ENCODE data around the gene SYNE3. TPM values are rescaled to one million over a fixed set of nuclear protein-coding genes. Genes with fewer than 3 reads are reported as not detected.

The SYNE3 gene
- total RNA-seq, 2 donors from 2014 or later: 78.9 to 79.1 TPM

- H3K27me3 Mint-ChIP-seq: no peaks in the 10 kb centered on the region
- H3K4me3 Mint-ChIP-seq: no peak overlapping the region
- H3K27ac Mint-ChIP-seq: peak overlapping the region; percentile 84
- H3K4me1 Mint-ChIP-seq: peaks cover 50% of the 10 kb centered on the region
- no peak for ATAC-seq (replicated peaks)
- H3K36me3 Mint-ChIP-seq (ENCODE audit: low read depth): peaks cover 34% of the 10 kb centered on the region
- H3K9me3 Mint-ChIP-seq: no peaks in the 10 kb centered on the region
These were observed 27.9 kb downstream of the SYNE3 start for GRCh38 chr14:95488376-95489213.

DNA sequence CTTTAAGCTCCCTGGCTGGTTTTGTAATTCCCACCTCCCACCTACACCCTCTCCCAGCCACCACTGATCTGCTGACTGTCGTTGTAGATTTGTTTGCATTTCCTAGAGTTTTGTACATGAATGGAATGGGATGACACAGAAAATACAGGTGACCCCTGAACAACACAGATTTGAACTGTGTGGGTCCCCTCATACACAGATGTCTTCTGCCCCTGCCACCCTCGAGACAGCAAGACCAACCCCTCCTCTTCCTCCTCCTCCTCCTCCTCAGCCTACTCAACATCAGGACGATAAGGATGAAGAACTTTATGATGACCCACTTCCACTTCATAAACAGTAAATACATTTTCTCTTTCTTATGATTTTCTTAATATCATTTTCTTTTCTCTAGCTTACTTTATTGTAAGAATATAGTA is 28.8 kb downstream of the SYNE3 start:
- Mint-ChIP-seq H3K27ac (peak overlapping the region; percentile 84), H3K36me3 (ENCODE audit: low read depth) (peaks cover 34% of the 10 kb centered on the region), H3K27me3 (no peaks in the 10 kb centered on the region), H3K4me1 (peaks cover 56% of the 10 kb centered on the region), H3K4me3 (no peak overlapping the region), H3K9me3 (no peaks in the 10 kb centered on the region)
- no peak for ATAC-seq (replicated peaks)

GRCh38 chr14:95486875-95487668 is 29.4 kb downstream of the SYNE3 start:
- Mint-ChIP-seq H3K36me3 (ENCODE audit: low read depth) (peaks cover 32% of the 10 kb centered on the region), H3K27me3 (no peaks in the 10 kb centered on the region), H3K4me1 (peaks cover 51% of the 10 kb centered on the region), H3K27ac (peak overlapping the region; percentile 84), H3K4me3 (no peak overlapping the region), H3K9me3 (no peaks in the 10 kb centered on the region)
- no peak for ATAC-seq (replicated peaks)

DNA sequence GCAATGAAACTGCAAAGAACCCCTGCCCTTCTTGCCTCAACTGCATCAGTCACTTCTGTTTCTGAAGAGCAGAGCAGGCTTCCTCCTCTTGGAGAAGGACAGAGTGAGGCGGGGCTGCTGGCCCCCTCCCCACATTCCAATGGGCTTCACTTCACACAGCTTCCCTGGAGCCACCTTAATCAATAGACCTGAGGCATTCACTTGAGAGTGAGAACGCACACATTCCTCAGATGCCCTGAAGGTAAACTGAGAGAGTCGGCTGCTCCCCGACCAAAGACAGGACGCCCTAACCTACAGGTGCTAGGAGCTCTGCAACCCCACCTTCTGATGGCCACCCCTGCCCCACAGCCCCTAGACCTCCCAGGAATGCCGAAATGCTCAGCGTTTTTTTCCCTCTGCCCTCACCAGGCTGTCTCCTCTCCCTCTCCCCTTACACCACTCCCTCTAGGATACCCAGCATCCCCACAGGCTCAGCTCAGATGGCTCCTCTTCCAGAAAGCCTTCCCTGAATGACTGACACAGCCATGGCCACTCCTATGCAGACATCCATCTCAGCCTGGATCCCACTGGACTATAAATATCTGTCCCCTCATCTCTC is 31.1 kb downstream of the SYNE3 start:
- H3K36me3 Mint-ChIP-seq (ENCODE audit: low read depth): peaks cover 33% of the 10 kb centered on the region
- peaks cover 57% of the 10 kb centered on the region for H3K4me1 Mint-ChIP-seq
- H3K9me3 Mint-ChIP-seq: no peaks in the 10 kb centered on the region
- no peak overlapping the region for H3K4me3 Mint-ChIP-seq
- ATAC-seq (replicated peaks): no peak
- peak overlapping the region; percentile 77 for H3K27ac Mint-ChIP-seq
- no peaks in the 10 kb centered on the region for H3K27me3 Mint-ChIP-seq

GRCh38 chr14:95484296-95484695 is 32.2 kb downstream of the SYNE3 start:
- H3K27me3 Mint-ChIP-seq: no peaks in the 10 kb centered on the region
- no peak overlapping the region for H3K4me3 Mint-ChIP-seq
- H3K9me3 Mint-ChIP-seq: no peaks in the 10 kb centered on the region
- ATAC-seq (replicated peaks): no peak
- peaks cover 62% of the 10 kb centered on the region for H3K4me1 Mint-ChIP-seq
- H3K36me3 Mint-ChIP-seq (ENCODE audit: low read depth): peaks cover 42% of the 10 kb centered on the region
- peak overlapping the region; percentile 77 for H3K27ac Mint-ChIP-seq

DNA sequence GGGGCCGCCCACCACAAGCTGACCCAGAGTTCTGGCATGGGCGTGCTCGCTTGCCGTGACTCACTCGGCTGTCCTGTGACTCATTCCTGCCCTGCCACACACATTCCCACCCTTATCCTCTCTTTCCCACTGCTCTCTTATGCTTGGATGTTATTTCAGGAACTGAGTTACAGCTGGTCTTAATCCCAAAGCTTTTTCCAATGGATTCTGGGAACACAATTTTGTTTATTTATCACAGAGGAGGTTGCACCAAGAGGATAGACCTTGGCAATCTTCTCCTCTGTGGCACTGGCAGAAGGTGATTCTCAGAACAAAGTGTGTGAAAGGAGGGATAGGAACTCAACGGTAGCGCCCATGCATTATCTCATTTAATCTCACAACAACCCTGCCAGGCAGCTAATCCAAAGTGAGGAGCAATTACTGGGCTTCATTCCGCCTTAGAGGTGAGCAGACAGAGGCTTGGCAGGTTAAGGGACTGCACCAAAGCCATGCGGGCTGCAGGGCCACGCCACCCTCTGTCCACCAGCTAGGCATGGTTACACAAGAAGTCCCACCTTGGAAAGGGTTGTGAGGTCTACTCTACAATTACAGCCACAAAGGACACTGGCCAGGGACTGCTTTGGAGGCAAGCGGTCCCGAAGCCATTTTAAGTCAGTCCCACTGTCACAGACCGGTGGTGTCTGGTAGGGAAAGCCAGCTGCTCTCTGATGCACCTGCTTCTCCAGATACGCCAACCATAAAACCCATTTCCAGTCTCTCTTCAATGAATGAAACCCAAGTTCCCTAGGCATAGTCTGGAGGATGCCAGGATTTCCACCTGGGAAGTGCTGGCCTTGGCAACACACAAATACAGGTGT is 32.9 kb downstream of the SYNE3 start:
- H3K36me3 Mint-ChIP-seq (ENCODE audit: low read depth): peaks cover 38% of the 10 kb centered on the region
- ATAC-seq (replicated peaks): peak; percentile 12
- peaks cover 62% of the 10 kb centered on the region for H3K4me1 Mint-ChIP-seq
- H3K9me3 Mint-ChIP-seq: no peaks in the 10 kb centered on the region
- H3K27ac Mint-ChIP-seq: peak overlapping the region; percentile 77
- peak overlapping the region; percentile 56 for H3K4me3 Mint-ChIP-seq
- H3K27me3 Mint-ChIP-seq: no peaks in the 10 kb centered on the region

DNA sequence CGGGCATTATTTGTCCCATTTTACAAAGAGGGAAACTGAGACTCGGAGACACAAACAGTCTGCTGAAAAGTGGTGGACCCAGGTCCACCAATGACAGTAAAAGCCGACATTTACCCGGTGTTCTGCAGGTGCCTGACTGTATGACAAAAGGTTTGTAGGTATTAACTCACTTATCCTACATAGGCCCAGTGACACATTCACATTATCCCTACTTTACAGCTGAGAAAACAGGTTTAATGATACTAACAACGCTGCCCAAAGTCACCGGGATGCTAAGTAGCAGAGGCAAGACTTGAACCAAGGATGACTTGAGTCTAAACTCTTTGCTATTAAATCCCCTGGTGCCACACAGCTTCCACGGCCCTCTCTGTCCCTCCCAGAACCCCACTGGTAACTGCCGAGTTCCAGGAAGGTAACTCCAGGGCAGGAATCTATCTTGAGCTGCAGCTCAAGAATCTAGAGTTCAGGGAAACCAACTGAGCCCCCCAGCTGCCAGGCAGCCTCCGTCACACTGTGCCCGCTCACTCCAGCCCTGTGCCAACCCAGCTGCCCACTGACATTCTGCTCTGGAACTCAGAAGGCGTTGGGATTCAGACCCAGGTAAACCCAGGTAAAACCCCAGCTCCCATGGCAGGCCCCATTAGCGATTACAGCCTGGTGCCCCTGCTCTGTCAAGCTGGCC is 33.7 kb downstream of the SYNE3 start:
- no peaks in the 10 kb centered on the region for H3K27me3 Mint-ChIP-seq
- peaks cover 36% of the 10 kb centered on the region for H3K36me3 Mint-ChIP-seq (ENCODE audit: low read depth)
- peak overlapping the region; percentile 77 for H3K27ac Mint-ChIP-seq
- peaks cover 62% of the 10 kb centered on the region for H3K4me1 Mint-ChIP-seq
- H3K9me3 Mint-ChIP-seq: no peaks in the 10 kb centered on the region
- ATAC-seq (replicated peaks): no peak
- H3K4me3 Mint-ChIP-seq: peak overlapping the region; percentile 56

- Mint-ChIP-seq H3K36me3 (ENCODE audit: low read depth) (peaks cover 33% of the 10 kb centered on the region), H3K27ac (peak overlapping the region; percentile 98), H3K4me3 (peak overlapping the region; percentile 76), H3K9me3 (no peaks in the 10 kb centered on the region), H3K27me3 (no peaks in the 10 kb centered on the region), H3K4me1 (peaks cover 50% of the 10 kb centered on the region)
- no peak for ATAC-seq (replicated peaks)
These were observed 34.9 kb downstream of the SYNE3 start for GRCh38 chr14:95481391-95482022.

GRCh38 chr14:95480887-95481226 is 35.6 kb downstream of the SYNE3 start:
- Mint-ChIP-seq H3K4me3 (peak overlapping the region; percentile 76), H3K4me1 (peaks cover 45% of the 10 kb centered on the region), H3K27me3 (no peaks in the 10 kb centered on the region), H3K9me3 (no peaks in the 10 kb centered on the region), H3K27ac (peak overlapping the region; percentile 98), H3K36me3 (ENCODE audit: low read depth) (peaks cover 39% of the 10 kb centered on the region)
- no peak for ATAC-seq (replicated peaks)

DNA sequence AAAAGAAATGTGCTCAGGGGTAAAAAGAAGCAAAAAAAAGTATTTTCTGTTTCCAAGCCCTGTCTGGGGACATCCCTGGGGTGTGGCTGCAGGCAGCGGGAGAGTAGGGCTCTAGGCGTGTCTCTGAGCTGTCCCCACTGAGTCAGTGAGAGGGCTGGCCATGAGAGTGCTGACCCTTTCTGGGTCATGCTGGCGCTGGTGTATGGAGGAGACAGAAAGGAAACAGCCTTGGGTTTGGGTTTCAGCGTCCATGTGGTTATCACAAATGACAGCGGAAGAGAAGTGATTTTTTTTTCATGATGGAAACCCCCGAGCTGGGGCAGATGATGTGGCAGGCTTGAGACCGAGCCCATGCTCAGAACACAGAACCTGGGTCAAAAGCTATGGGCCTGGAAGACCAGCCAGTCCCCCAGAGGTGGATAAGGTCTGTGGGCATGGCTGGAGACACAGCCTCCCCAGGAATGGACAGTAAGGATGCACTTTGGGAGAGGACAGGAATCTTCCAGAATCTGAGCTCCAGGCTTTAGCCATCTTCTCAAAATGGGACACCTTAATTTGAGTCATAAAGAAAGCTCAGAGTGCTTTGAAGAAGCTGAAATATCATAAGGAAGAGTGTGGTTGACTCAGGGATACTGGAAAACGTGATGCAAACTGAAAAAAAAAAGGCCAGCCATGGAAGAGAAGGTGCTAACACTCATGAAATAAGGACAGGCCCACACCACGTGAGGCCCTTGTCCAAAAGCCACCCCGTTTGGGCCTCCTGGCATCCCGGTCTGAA is 36.2 kb downstream of the SYNE3 start:
- Mint-ChIP-seq H3K9me3 (no peaks in the 10 kb centered on the region), H3K4me1 (peaks cover 39% of the 10 kb centered on the region), H3K4me3 (peak overlapping the region; percentile 76), H3K27me3 (no peaks in the 10 kb centered on the region), H3K36me3 (ENCODE audit: low read depth) (peaks cover 40% of the 10 kb centered on the region), H3K27ac (peak overlapping the region; percentile 98)
- peak; percentile 92 for ATAC-seq (replicated peaks)

GRCh38 chr14:95479494-95479893 is 37.0 kb downstream of the SYNE3 start:
- no peaks in the 10 kb centered on the region for H3K27me3 Mint-ChIP-seq
- no peak for ATAC-seq (replicated peaks)
- no peaks in the 10 kb centered on the region for H3K9me3 Mint-ChIP-seq
- H3K36me3 Mint-ChIP-seq (ENCODE audit: low read depth): peaks cover 48% of the 10 kb centered on the region
- peak overlapping the region; percentile 98 for H3K27ac Mint-ChIP-seq
- H3K4me3 Mint-ChIP-seq: peak overlapping the region; percentile 76
- H3K4me1 Mint-ChIP-seq: peaks cover 38% of the 10 kb centered on the region

GRCh38 chr14:95478818-95479217 is 37.6 kb downstream of the SYNE3 start:
- no peak for ATAC-seq (replicated peaks)
- Mint-ChIP-seq H3K4me3 (no peak overlapping the region), H3K4me1 (peaks cover 38% of the 10 kb centered on the region), H3K27ac (peak overlapping the region; percentile 52), H3K36me3 (ENCODE audit: low read depth) (peaks cover 54% of the 10 kb centered on the region), H3K27me3 (no peaks in the 10 kb centered on the region), H3K9me3 (no peaks in the 10 kb centered on the region)
